Posterior vena cava (tissue), 2 donors: ENCODE results near the gene ZBTB49. TPM values are rescaled to one million over a fixed set of nuclear protein-coding genes. Genes with fewer than 3 reads are reported as not detected.
"Not testable (repeated sequence)": the region's sequence is repeated elsewhere in the genome, so short reads cannot be mapped to it uniquely, and the experiment has no call there.

Source experiments
- DNase-seq: peaks from one replicate; pipeline ENCODE4 v3.0.0-alpha.2; 2020; ENCODE audit warnings: low spot score
- intact Hi-C, 2 donors: fragments of 100-400 bp; cut with DNase I; formaldehyde crosslinking; loops; one replicate each; pipeline versions ENCODE4 v1.14.1 to v1.14.2; 2022 to 2023
- total RNA-seq, 2 donors: library from RNA; stranded (reverse); fragmentation: NEBNext Ultra II Directional; extraction: Animal tissue kit (Norgen Biotek cat#: 25700); gene quantifications; one replicate each; pipeline ENCODE4 v1.2.1, GENCODE V29; 2021
- donor health status: DM: yes; HTN: yes; CAD: no.
- donor health status: DM: yes; HTN: yes; CAD: no.

Gene ZBTB49
- total RNA-seq, 2 donors from 2014 or later, result 4.8 to 8.7 TPM

DNA sequence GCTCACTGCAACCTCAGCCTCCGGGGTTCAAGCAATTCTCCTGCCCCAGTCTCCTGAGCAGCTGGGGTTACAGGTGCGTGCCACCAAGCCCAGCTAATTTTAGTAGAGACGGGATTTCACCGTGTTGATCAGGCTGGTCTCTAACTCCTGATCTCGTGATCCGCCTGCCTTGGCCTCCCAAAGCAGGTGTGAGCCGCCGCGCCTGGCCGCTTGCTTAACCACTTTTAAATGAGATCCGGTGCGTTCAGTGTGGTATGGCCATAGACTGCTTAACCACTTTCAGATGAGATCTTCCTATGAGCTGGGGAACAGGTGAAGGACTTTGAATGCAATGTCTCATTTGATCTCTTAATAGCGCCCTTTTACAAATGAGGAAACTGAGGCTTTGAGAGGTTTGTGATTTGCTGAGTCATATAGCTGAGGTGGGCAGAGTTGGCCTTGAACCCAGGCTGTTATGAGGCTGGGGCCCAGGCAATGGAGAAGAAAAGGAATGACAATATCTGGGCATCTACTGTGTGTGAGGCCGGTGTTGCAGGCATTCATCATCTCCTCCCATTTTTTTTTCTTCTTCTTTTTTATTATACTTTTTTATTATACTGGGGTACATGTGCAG is 55.0 kb downstream of the ZBTB49 start:
- intact Hi-C loops, result no loop called here
- peak; percentile 46 for DNase-seq

DNA sequence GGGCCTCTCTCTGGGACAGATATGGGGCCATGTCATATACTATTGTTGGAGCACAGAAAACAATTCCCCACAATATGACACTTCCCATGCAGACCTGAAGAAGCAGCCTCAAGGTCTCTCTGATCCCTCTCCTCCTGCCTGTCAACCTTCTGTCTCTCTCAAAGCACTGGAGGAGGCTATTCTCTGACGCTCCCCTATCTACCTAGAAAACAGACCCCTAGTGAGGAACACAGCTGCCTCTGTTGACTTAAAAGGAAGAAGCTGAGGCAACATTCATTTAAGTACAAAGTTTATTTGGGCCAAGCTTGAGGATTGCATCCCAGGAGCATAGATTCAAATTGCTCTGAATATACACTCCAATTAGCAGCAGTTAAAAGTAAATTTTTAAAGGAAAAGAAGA is 57.5 kb downstream of the ZBTB49 start:
- intact Hi-C loops, result no loop called here
- no peak for DNase-seq

DNA sequence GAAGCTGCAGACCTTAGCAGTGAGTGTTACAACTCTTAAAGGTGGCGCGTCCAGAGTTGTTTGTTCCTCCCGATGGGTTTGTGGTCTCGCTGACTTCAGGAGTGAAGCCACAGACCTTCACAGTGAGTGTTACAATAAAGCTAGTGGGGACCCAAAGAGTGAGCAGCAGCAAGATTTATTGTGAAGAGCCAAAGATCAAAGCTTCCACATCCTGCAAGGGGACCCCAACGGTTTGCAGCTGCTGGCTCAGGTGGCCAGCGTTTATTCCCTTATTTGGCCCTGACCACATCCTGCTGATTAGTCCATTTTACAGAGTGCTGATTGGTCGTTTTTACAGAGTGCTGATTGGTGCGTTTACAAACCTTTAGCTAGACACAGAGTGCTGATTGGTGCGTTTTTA is 58.5 kb downstream of the ZBTB49 start:
- intact Hi-C loops, DNase-seq: not testable (repeated sequence)

DNA sequence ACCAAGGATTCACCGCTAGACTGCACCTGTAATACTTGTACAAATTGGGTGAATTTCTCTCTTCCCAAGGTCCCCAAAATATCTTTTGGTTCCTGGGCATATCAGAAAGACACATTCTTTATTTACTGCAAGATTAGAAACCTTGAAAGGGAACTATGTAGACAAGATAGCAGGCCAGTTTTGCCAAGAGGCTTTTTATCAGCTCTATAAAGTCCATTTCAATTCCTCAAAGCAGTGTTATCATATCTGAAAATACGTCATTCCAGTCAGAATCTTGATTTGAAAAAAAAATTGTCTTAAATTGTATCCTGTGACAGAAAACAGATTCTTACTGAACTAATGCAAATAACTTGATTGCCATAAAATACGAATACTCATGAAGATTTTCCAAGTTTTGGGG is 59.8 kb downstream of the ZBTB49 start:
- DNase-seq, result no peak
- intact Hi-C loops, result no loop called here

DNA sequence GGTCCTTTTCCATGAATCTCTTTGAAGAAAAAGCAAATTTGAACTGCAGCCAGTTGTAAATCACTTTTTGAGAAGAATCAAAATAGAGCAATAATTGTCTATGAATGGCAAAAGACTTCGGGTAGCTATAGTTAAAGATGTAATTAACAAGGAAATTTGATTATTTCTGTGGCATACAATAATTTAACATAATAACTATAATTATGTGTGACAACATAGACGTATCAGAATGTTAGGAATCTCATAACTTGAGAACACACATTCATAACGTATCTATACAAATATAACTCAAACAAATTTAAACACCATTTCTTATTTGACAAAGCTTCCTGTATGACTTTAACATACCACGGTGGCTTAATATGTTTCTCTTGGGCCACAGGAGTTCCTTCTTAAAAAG is 60.9 kb downstream of the ZBTB49 start:
- no peak for DNase-seq
- intact Hi-C loops, result no loop called here

DNA sequence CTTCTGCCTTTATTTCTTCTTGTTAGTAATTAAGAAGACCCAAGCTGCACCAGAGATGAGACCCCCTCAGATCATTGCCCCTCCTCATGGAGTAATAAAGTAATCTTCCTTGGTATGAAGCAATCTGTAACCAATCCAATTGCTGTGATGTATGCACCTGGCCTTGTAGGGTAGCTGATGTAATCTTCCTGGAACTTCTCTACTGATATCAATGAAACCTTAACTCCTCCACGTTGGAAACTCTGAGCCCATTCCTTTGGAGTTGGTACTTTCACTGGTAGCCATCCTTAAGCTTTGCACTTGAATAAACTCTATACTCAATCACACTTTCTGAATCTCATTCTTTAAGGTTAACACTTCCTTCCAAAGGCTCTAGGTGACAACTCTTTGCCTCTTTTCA is 65.3 kb downstream of the ZBTB49 start:
- no peak for DNase-seq
- intact Hi-C loops, result no loop called here

DNA sequence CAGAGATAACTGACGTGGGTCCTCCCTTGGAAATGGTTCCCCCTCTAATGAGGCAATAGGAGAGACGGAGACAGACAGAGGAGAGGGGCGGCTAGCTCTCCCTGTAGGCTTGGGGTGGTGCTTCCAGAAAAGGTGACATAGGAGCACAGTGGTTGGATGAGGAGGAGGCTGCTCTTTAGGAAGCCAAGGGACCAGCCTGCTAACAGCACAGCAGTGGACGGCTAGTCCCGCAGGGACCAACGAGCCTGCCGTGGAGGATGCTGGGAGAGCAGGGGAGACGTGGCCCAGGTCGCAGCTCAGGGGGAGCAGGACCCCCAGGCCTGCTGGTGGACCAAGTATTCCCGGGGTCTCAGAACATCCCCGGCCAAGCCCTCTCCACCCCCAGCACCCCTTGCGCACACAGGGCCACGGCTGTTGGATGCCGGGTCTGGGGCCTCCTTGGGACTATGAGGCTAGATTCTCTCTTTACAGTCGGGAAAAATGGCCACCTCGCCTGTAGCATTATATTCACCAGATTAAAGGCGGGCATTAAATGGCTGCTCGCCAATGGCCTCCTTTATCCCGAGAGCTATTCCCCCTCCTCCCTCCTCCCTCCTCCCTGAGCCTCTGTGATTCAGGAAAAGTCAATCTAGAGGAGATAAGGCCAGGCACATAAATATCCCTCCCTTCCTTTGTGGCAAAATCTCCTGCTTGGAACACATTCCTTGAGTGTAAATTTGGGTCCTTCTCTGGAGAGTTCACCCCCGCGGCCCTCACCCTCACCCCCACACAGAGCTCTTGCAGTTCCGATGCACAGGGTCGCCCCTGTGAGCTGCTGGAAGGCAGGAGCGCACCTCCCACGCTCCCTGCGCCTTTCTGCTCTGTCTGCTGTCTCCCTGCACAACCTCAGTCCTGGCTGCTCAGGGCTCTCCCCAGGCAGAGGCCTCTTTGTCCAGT is 66.3 kb downstream of the ZBTB49 start:
- DNase-seq, result peak; percentile 62
- intact Hi-C loops, result no loop called here

DNA sequence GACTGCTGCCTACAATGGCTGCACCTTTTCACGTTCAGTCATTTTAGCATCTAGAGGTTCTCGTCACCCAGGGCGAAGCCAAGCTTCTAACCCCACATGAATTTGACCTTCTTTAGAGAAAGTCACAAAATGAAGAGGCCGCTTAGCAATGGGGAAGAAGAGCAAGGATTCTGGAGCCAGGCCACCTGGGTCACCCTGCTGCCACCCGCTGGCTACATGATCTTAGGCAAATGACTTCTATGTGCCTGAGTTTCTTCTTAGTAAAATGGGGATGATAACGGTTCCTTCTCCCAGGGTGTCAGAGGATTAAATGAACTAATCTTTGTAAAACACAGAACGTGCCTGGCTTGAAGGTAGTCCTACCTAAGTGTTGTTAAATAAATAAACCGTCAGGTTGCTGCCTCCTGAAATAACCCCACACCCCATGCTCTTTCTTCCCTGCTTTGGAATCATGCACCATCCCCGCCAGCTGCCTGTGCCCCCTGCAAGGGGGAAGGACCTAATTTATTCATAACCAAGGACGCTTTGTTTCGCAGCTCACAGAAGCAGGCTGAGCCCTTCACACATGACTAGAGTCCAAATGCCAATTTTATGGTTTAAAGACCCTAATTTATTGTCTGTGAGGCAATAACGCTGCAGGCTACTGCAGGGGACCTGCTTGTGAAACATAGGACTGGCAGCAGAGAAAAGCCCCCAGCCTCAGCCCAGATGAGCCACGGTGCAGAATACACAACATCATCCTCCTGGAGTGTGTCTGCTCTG is 68.2 kb downstream of the ZBTB49 start:
- DNase-seq, result peak; percentile 42
- intact Hi-C loops, result no loop called here

DNA sequence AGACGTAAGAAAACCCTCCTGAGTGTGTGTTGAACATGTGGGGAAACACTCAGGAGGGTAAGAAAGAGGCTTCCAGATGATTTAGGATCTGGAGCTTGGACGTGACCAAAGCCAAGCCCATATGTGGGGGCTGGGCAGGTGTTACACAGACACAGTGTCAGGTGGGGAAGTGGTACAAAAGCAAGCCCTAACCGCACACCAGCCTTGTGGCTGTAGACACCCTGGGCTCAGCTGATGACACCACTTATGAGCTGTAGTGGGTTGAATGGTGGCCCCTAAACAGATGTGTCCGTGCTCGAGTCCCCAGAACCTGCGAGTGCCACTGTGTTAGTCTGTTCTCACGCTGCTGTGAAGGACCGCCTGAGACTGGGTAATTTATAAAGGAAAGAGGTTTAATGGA is 71.8 kb downstream of the ZBTB49 start:
- intact Hi-C loops, result no loop called here
- peak; percentile 24 for DNase-seq

DNA sequence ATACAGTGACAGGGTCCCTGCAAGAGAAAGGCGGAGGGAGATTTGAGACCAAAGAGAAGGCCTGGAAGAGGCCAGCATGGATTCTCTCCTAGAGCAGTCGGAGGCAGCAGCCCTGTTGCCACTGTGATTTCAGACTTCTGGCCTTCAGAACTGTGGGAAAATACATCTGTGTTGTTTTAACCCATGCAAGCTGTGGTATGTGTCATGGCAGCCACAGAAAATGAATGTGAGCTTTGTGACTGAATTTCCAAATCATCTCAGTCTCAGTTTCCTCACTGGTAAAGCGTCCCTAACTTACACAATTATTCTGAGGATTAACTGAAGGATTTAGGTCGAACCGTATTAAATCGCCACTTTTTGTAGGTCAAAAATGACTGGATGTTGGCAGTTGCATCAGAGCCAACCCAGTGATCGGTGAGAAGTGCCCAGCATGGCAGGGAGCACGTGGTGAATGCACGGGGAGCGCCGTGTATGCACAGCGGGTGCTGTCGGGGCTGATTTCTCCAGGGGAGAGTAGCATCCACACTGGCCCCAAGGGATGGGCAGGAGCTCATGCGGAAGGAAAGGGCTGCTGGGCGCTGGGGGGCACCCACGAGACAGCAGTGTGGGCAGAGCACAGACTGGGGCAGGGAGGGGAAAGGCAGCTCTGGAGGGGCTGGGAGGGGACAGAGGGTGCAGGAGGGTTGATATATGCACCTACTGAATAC is 73.1 kb downstream of the ZBTB49 start:
- intact Hi-C loops, result no loop called here

DNA sequence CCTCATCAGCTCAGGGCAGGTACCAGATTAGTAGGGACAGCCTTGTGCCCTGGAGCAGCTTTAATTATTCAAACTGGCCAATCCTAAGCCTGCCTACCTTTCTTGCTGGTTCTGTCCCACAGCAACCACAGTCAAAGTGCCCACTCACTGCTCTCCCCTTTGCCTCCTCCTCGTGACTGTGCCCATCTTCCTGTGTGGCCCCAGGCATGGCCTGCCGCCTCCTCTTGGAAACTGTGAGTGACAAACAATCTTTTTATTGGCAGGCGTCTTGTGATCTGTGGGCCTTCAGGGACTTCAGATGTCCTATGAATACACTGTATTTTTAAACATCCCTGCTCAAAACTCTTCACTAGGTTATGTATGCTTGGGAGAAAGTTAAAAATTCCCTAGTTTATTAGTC is 74.0 kb downstream of the ZBTB49 start:
- intact Hi-C loops, result no loop called here
- DNase-seq, result peak; percentile 67

More for the DNA sequence above, 73.1 kb downstream of the ZBTB49 start:
- peak; percentile 52 for DNase-seq

DNA sequence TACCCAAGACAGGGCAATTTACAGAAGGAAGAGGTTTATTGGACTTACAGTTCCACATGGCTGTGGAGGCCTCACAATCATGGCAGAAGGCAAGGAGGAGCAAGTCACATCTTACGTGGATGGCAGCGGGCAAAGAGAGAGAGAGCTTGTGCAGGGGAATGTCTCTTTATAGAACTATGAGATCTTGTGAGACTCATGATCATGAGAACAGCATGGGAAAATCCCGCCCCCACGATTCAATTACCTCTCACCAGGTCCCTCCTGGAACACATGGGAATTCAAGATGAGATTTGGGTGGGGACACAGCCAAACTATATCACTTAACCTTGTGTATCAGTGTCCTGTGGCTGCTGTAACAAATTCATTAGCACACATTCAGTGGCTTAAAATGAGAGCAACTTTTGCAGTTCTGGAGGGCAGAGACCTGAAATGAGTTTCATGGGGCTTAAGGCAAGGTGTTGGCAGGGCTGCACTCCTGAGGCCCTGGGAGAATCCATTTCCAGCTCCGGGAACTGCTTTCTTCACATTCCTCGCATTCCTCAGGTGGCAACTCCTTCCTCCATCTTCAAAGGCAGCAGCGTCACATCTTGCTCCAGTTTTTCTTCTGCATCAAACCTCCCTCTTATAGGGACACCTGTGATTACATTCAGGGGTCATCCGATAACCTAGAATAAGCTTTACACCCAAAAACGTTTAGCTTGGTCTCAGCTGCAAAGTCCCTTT is 74.6 kb downstream of the ZBTB49 start:
- intact Hi-C loops, result no loop called here
- DNase-seq, result peak; percentile 15

DNA sequence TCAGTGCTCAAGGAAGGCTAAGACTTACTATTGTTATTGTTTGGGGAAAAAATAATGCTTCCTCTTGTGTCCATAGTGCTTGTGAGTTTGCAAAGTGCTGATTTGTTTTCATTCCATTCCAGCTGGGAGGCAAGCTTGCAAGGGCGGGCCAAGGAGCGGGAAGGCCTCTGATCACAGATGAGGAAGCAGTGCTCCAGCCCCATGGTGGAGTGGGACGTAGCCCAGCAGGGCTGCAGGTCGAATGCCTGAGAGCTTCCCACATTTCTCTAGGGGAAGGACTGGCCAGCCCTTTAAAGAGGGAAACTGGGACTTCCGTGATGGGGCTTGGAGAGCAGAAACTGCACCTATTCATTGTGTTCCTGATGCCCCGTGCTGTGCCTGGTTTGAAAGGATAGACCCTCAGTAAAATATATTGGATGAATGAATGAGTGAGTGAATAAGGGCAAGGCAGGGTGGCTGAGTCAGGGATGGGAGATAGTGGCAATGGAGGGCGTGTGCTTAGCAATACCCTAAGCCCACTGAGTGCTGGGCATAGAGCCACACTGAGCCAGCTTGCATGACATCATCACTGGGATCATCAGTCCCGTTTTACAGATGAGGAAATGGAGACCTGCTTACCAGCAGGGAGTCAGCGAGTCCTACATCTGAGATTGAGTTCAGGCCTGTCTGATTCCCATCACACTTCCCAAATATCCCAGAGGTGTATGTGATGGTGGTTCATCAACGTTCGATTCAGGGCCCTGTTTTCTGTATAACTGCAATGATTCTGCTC is 78.9 kb downstream of the ZBTB49 start:
- intact Hi-C loops, result no loop called here
- DNase-seq, result peak; percentile 55

Other genes with a start within 250 kb of the ZBTB49 start
- gene OTOP1, start 63.3 kb upstream of the ZBTB49 start, total RNA-seq, result not detected
- gene TMEM128, start 42.0 kb upstream of the ZBTB49 start, total RNA-seq, result 10 to 100 TPM; 15.6 to 19.1 TPM
- gene LYAR, start 97 bp upstream of the ZBTB49 start, total RNA-seq, result 10 to 100 TPM in 1 of 2 donors, 1 to 10 TPM in 1; 8.4 to 14.1 TPM
- under 1 TPM; 0.42 to 0.57 TPM for gene NSG1, start 96.9 kb downstream of the ZBTB49 start, total RNA-seq